Peyer's patch (tissue), 4 donors: Measurements from ENCODE around the gene INPP5A. TPM values are rescaled to one million over a fixed set of nuclear protein-coding genes. Genes with fewer than 3 reads are reported as not detected.
"Not testable (repeated sequence)": the region's sequence is repeated elsewhere in the genome, so short reads cannot be mapped to it uniquely, and the experiment has no call there.

Experiments
- DNase-seq, 3 donors: peaks; one replicate each; pipeline ENCODE4 v3.0.0-alpha.2; 2017 to 2019
- H3K27ac ChIP-seq, 4 donors: fragments of 200-600 bp; sonication (generic); one replicate each; pipeline ENCODE4 v1.5.1; 2016 to 2019
- H3K27me3 ChIP-seq, 2 donors: fragments of 200-600 bp; sonication (generic); one replicate each; pipeline ENCODE4 v1.5.1; 2019
- H3K36me3 ChIP-seq, 3 donors: fragments of 200-600 bp; sonication (generic); one replicate each; pipeline ENCODE4 v1.5.1; 2016 to 2019
- H3K4me1 ChIP-seq, 4 donors: fragments of 200-600 bp; sonication (generic); one replicate each; pipeline ENCODE4 v1.5.1; 2016 to 2019
- H3K4me3 ChIP-seq, 4 donors: fragments of 200-600 bp; sonication (generic); 1 replicate in 3 of 4; 2 replicates in 1 of 4; pipeline ENCODE4 v1.5.1; 2016 to 2019; ENCODE audit warnings: mild to moderate bottlenecking in 1 of 4
- H3K9me3 ChIP-seq, 4 donors: fragments of 200-600 bp; sonication (generic); one replicate each; pipeline ENCODE4 v1.5.1; 2016 to 2019; ENCODE audit warnings: mild to moderate bottlenecking in 1 of 4
- POLR2A ChIP-seq, 2 donors: fragments of 450-650 bp; IDR thresholded peaks; one replicate each; pipeline ENCODE4 v1.5.1; 2017; ENCODE audit warnings: antibody characterized with exemption in 2 of 2, mild to moderate bottlenecking in 2 of 2, moderate library complexity in 2 of 2
- total RNA-seq, 4 donors: library from RNA; depleted of rRNA; stranded (reverse); fragments of >200 nt; gene quantifications; one replicate each; pipeline ENCODE4 v1.1.0, GENCODE V29; 2016
- TF ChIP-seq, protein P1 (sequence below), 6 experiments: fragments of 450-650 bp in 4 of 6; fragments of 200-600 bp in 2 of 6; sonication (generic) in 1 of 6; IDR thresholded peaks; one replicate each; pipeline ENCODE4 v1.5.1; 2017 to 2019; ENCODE audit warnings: antibody characterized with exemption in 6 of 6, mild to moderate bottlenecking in 3 of 6, moderate library complexity in 1 of 6

Gene INPP5A
- total RNA-seq, 4 donors from 2014 or later = 33.8 to 76.4 (median 38.1) TPM

DNA sequence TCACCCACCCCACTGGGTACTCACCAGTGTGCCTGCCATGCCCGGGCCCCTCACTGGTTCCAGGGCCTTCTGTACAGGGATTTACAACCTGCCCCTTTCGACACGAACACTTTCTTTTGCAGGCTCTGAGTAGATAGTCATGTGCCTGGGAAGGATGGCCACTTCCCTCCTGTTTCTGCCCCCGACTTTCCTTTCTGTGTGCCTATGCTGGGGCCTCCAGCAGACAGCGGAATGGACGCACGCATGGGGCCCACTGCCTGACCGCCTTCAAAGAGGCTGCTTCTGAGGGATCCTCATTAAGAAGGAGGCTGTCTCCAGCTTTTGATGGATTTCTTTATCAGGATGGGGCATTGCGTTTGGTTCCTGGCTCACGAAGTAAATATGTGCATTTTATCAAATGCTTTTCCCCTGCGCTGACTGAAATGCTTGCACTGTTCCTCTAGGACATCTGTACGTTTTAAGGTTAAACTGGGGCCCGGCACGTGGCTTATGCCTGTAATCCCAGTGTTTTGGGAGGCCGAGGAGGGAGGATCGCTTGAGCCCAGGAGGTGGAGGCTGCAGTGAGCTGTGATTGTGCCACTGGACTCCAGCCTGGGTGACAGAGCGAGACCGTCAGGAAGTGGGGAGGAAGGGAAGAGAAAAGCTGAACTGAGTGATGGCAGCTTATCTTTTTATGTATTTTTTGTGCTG lies 277.7 kb downstream of the INPP5A start:
- H3K27me3 ChIP-seq = no peaks in the 10 kb centered on the region
- H3K36me3 ChIP-seq = no peaks in the 10 kb centered on the region
- no peaks in the 10 kb centered on the region for H3K4me1 ChIP-seq
- no peak overlapping the region for H3K27ac ChIP-seq
- no peaks in the 10 kb centered on the region for H3K9me3 ChIP-seq
- peak in 1 of 3 donors; percentile 3 for DNase-seq
- TF ChIP-seq, protein P1, sequence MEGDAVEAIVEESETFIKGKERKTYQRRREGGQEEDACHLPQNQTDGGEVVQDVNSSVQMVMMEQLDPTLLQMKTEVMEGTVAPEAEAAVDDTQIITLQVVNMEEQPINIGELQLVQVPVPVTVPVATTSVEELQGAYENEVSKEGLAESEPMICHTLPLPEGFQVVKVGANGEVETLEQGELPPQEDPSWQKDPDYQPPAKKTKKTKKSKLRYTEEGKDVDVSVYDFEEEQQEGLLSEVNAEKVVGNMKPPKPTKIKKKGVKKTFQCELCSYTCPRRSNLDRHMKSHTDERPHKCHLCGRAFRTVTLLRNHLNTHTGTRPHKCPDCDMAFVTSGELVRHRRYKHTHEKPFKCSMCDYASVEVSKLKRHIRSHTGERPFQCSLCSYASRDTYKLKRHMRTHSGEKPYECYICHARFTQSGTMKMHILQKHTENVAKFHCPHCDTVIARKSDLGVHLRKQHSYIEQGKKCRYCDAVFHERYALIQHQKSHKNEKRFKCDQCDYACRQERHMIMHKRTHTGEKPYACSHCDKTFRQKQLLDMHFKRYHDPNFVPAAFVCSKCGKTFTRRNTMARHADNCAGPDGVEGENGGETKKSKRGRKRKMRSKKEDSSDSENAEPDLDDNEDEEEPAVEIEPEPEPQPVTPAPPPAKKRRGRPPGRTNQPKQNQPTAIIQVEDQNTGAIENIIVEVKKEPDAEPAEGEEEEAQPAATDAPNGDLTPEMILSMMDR (IDR thresholded peaks at IDR 0.05) = no peak
- TF ChIP-seq POLR2A (IDR thresholded peaks at IDR 0.05) = no peak
- no peak overlapping the region for H3K4me3 ChIP-seq

DNA sequence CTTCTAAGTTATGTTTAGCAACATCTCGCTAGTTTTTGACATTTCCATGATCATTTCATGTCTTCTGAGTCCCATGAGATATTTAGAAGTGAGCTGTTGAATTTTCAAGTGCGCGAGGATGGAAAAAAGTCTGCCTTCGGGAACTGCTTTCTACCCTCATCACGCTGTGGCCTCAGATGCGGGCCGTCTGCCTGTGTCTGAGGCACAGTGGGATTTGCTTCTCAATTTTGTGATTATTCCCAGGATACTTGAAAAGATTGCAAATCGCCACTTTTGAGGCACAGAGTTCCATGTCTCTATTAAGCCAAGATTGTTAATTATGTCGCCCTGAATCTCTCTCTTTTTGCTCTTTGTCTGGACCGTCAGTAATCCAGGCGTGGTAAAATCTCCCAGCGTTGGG lies 279.1 kb downstream of the INPP5A start:
- no peak overlapping the region for H3K4me3 ChIP-seq
- TF ChIP-seq POLR2A (IDR thresholded peaks at IDR 0.05) = no peak
- TF ChIP-seq, protein P1 (IDR thresholded peaks at IDR 0.05) = no peak
- H3K27me3 ChIP-seq = no peaks in the 10 kb centered on the region
- no peak for DNase-seq
- no peaks in the 10 kb centered on the region for H3K36me3 ChIP-seq
- no peak overlapping the region for H3K27ac ChIP-seq
- H3K9me3 ChIP-seq = no peaks in the 10 kb centered on the region
- no peaks in the 10 kb centered on the region for H3K4me1 ChIP-seq

DNA sequence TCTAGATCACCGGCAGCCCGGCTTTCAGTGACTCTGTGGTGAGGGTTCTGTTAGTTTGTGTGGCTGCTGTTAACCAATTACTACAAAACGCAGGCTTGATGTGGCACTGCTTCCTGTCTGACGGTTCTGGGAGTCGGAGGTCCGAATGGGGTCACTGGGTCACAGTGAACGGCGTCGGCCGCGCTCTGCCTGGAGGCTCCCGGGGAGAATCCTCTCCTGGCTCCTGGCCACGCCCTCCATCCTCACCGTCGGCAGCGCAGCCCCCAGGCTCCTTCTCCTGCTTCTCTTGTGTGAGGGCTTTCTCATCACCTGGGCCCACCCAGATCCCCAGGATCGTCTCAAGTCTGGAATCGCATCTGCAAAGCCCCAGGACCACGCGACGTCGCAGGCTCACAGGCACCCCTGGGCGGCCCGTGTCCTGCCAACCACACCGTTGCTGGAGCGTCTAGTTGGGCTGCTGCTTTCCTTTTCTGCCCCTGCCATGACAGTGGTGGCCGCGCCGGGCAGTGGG lies 280.2 kb downstream of the INPP5A start:
- Histone ChIP-seq H3K4me3 (no peak overlapping the region), H3K4me1 (no peaks in the 10 kb centered on the region), H3K36me3 (no peaks in the 10 kb centered on the region), H3K27ac (no peak overlapping the region), H3K27me3 (no peaks in the 10 kb centered on the region), H3K9me3 (no peaks in the 10 kb centered on the region)
- no peak for TF ChIP-seq POLR2A (IDR thresholded peaks at IDR 0.05)
- TF ChIP-seq, protein P1 (IDR thresholded peaks at IDR 0.05) = no peak
- no peak for DNase-seq

DNA sequence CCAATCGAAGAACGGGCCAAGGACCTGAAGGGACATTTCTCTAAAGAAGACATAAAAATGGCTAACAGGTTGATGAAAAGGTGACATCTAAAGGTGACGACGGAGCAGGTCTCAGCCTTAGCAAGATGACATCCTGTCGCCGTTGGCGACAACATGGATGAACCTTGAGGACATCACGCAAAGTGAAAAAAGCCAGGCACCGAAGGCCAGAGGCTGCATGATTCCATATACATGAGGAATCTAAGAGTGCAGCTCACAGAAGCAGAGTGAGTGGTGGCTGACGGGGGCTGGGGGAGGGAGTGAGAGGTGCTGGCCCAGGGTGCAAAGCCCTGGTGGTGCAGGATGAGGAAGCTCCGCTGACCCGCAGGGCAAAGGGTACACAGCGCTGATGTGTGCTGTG lies 282.5 kb downstream of the INPP5A start:
- no peaks in the 10 kb centered on the region for H3K27me3 ChIP-seq
- H3K4me3 ChIP-seq = no peak overlapping the region
- TF ChIP-seq, protein P1 (IDR thresholded peaks at IDR 0.05) = no peak
- no peak for TF ChIP-seq POLR2A (IDR thresholded peaks at IDR 0.05)
- no peak overlapping the region for H3K27ac ChIP-seq
- H3K36me3 ChIP-seq = no peaks in the 10 kb centered on the region
- no peaks in the 10 kb centered on the region for H3K4me1 ChIP-seq
- DNase-seq = no peak
- H3K9me3 ChIP-seq = no peaks in the 10 kb centered on the region

DNA sequence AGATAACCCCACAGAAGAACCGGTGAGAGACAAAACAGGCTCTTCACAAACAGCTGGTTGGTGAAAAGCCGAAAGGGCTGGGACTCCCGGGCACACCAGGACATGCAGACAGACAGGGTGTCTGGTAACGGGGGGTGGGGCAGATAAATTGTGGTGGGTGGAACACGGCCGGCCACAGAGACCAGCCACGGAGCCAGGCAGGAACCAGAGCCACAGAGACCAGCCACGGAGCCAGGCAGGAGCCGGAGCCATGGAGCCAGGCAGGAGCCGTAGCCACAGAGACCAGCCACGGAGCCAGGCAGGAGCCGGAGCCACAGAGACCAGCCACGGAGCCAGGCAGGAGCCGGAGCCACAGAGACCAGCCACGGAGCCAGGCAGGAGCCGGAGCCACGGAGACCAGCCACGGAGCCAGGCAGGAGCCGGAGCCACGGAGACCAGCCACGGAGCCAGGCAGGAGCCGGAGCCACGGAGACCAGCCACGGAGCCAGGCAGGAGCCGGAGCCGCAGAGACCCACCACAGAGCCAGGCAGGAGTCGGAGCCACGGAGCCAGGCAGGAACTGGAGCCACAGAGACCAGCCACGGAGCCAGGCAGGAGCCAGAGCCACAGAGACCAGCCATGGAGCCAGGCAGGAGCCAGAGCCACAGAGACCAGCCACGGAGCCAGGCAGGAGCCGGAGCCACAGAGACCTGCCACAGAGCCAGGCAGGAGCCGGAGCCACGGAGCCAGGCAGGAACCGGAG lies 288.4 kb downstream of the INPP5A start:
- H3K36me3 ChIP-seq, H3K9me3 ChIP-seq, H3K27ac ChIP-seq, H3K4me3 ChIP-seq, H3K4me1 ChIP-seq, H3K27me3 ChIP-seq: not testable (repeated sequence)
- DNase-seq = peak in 1 of 3 donors; percentile 10
